ENCODE measurements around the gene NDUFC2.
"Not testable (repeated sequence)": the region's sequence is repeated elsewhere in the genome, so short reads cannot be mapped to it uniquely, and the experiment has no call there.

Gene NDUFC2

DNA sequence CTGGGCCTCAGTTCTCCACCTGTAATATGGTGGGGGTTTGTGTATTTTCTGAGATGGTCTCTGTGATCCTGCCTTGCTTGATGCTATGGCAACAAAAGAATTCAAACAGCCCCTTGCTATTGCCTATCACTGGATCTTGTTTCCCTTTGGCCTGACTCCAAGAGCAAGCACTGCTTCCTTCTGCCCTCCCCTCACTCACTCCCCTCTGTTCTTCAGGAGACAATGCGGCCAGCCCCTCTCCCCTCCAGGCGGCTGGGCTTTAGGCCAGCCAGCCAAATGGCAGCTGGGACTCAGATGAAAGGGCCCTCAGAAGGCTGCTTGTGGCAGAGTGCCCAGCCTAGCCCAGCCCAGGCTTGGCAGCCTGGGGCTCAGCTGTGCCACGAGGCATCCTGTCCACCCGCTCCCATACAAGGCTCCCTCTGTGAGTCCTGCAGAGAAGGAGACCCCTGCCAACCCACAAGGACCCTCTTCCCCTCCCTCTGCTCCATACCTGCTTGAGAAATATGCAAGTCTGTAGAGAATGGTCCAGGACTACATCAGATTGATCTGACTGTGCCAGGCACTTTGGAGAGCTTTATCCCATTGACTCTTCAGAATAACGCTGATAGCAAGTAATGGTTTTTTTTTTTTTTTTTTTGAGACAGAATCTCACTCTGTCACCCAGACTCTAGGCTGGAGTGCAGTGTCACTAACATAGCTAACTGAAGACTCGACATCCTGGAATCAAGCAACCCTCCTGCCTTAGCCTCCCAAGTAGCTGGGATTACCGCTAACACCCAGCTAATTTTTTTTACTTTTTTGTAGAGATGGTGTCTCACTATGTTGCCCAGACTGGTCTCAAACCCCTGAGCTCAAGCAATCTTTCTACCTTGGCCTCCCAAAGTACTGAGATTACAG is 49.0 kb downstream of the NDUFC2 start:
- no peak for DNase-seq (ENCODE audit: low spot score)

DNA sequence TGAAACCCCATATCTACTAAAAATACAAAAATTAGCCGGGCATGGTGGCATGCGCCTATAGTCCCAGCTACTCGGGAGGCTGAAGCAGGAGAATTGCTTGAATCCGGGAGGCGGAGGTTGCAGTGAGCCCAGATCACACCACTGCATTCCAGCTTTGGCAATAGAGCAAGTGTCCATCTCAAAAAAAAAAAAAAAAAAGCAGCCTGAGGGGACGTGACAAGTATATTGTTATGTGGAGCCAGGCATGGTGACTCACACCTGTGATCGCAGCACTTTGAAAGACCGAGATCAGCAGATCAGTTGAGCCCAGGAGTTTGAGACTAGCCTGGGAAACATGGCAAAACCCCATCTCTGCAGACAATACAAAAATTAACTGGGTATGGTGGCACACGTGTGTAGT is 51.2 kb downstream of the NDUFC2 start:
- not testable (repeated sequence) for DNase-seq (ENCODE audit: low spot score)

DNA sequence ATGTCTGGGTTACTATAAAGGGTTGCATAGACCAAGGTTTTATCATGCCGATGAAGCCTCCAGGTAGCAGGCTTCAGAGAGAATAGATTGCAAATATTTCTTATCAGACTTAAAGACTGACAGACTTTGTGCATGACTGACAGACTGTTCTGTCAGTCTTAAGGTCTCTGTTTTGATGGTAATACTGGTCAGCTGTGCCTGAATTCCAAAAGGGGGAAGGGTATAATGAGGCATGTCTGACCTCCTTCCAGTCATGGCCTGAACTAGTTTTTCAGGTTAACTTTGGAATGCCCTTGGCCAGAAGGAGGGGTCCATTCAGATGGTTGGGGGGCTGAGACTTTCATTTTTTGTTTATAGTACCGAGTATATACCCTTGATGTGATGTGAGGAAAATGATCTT is 51.9 kb downstream of the NDUFC2 start:
- no peak for DNase-seq (ENCODE audit: low spot score)

DNA sequence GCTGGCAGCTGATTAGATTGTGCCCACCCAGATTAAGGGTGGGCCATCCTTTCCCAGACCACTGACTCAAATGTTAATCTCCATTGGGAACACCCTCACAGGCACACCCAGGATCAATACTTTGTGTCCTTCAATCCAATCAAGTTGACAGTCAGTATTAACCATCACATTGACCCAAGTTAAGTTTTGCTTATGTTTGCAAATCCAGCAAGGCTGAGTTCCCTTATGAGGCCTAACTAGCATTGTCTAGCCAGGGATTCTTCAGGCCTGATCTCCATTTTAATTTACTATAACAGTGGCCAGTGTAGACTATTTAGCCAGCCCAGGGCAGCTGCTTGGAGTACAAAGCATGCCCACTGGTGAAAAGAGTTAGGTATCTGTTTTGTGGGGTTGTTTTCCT is 54.3 kb downstream of the NDUFC2 start:
- no peak for DNase-seq (ENCODE audit: low spot score)

DNA sequence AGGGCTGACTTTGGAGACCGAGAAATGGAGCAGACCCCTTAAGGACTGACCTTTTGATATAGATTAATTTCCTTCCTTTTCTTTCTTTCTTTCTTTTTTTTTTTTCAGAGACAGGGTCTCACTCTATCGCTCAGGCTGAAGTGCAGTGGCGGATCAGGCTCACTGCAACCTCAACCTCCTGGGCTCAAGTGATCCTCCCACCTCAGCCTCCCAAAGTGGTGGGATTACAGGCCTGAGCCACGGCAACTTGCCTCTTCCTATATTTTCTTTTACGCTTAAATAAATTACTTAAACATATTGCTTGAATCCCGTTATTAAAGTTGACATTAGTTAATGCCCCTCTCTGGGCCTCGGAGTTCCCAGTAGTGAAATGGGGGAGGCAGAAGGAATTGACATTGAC is 56.2 kb downstream of the NDUFC2 start:
- no peak for DNase-seq (ENCODE audit: low spot score)

DNA sequence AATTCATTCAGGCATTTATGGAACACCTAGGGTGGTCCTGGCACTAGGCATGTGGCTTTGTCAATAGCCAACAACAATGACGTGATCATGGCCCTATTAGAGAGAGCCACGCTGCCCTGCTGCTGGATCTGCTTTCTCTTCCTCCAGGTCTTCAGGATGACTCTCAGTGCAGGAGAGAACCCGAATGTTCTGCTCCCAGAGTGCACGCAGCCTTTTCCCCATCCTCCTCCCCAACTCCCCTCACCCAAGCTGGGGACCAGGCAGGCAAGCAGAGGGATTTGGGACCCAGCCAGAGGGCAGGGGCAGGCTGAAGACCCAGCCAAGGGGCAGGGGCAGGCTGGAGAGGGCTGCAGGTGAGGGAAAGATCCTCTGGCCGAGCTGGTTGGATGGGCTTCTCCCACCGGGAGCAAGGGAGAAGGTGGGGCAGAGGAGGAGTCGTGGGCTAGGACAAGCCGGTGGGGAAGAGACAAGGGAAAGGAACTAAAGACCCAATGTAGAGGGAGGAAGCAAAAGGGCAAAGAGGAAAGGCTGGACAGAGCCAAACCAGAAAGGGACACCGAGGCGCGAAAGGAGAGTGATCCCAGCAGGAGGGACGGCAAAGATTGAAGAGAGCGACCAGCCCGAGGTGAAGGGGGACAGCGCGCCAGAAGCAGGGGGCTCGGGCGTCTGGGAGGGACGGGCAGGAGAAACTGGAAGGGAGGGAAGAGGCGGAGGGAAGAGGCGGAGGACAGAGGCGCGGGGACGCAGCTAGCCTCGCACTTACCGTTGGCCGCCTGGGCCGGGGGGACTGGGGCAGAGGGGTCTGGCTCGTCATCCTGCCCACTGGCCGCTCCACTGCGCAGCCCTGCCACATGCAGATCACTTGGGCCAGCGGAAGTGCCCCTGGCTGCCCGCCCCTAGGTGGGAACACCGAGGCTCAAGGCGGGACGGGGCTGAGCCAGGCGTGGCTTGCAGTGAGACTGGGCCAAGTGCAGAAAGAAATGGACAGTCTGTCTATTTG is 57.0 kb downstream of the NDUFC2 start, which contains the start of gene KCTD14:
Gene KCTD14 (minus strand): TSS at position 880 of the 1,000 bp plus-strand sequence. CDS start 27 bp downstream, at position 853.
- DNase-seq (ENCODE audit: low spot score), result no peak

DNA sequence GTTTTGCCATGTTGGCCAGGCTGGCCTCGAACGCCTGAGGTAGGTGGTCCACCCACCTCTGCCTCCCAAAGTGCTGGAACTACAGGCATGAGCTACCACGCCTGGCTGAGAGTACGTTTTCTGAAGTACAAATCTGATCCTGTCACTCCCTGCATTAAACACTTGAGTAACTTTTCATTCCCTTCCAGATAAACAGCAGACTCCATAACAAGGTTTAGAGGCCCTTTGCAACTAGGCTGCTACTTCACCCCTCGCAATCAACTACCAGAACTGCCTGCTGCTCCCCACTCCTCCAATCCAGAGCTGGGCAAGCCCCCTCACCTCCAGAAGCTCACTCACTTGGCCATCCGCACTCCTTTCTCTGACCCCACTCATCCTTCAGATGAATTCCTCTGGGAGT is 58.1 kb downstream of the NDUFC2 start:
- DNase-seq (ENCODE audit: low spot score), result no peak

DNA sequence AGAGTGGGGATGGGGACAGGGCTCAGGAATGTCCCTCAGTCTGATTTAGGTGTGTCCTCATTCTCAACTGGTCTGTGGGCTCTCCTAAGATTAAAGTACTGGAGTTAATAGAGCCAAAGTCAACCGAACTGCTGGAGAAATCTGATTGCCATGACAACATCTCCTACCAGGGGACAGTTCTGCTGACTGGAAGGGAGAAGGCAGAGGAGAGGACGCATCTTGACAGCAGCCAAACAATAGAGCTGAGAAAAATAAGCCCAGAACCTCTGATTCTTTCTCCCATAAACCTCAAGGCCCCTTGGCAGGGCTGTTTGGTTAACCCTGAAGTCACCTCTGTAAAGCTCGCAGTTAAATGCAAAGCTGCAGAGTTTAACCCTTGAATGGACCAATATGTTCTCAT is 59.4 kb downstream of the NDUFC2 start:
- no peak for DNase-seq (ENCODE audit: low spot score)

DNA sequence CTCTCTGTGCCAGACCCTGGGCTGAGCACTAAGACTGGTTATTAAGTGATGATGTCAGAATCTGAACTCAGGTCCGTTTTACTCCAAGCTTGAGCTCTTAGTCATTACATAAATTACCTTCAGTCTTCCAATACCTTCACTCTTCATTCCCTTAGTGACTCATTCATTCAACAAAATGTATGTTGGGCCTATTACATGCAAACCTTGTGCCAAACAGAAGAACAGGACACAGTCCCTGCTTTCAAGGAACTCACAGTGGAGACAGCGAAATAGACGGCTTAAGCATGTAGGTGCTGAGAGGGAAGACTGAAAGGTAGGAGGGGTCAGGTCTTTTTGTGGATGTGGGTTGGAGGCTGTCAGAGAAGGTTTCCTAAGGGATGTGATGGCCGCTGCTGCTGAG is 59.9 kb downstream of the NDUFC2 start:
- no peak for DNase-seq (ENCODE audit: low spot score)

All from germinal center (tissue), 1 donor.